ENCODE results near the gene POLE.

Gene POLE

GRCh38 chr12:132596016-132596415 lies 91.1 kb downstream of the POLE start:
- TF ChIP-seq REST (IDR thresholded peaks at IDR 0.05; ENCODE audit: low read depth) (no peak), MAX (IDR thresholded peaks at IDR 0.05) (no peak), USF1 (IDR thresholded peaks at IDR 0.05) (no peak), NFIC (IDR thresholded peaks at IDR 0.05) (no peak), YY1 (IDR thresholded peaks at IDR 0.05; ENCODE audit: low read depth) (no peak), FOXM1 (IDR thresholded peaks at IDR 0.05; ENCODE audit: borderline replicate concordance, low read depth) (no peak)

GRCh38 chr12:132595183-132595582 lies 92.0 kb downstream of the POLE start:
- no peak for TF ChIP-seq TAF1 (IDR thresholded peaks at IDR 0.05; ENCODE audit: low read depth)
- TF ChIP-seq ZBTB7A (IDR thresholded peaks at IDR 0.05; ENCODE audit: low read depth): no peak
- TF ChIP-seq EP300 (IDR thresholded peaks at IDR 0.05; ENCODE audit: borderline replicate concordance): no peak

- TF ChIP-seq CEBPB (IDR thresholded peaks at IDR 0.05): no peak
- TF ChIP-seq MAX (IDR thresholded peaks at IDR 0.05): peak; percentile 30; the same call in 1 of the 2 replicates
Observed at GRCh38 chr12:132593938-132594358, 93.2 kb downstream of the POLE start.

- TF ChIP-seq EGR1 (IDR thresholded peaks at IDR 0.05) (no peak), TCF12 (IDR thresholded peaks at IDR 0.05; ENCODE audit: low read depth) (no peak), EP300 (IDR thresholded peaks at IDR 0.05; ENCODE audit: borderline replicate concordance) (no peak), YY1 (IDR thresholded peaks at IDR 0.05; ENCODE audit: low read depth) (no peak), NFIC (IDR thresholded peaks at IDR 0.05) (no peak), RAD21 (IDR thresholded peaks at IDR 0.05; ENCODE audit: low read depth) (no peak), REST (IDR thresholded peaks at IDR 0.05; ENCODE audit: low read depth) (no peak), USF1 (IDR thresholded peaks at IDR 0.05) (no peak), ZBTB7A (IDR thresholded peaks at IDR 0.05; ENCODE audit: low read depth) (no peak), TAF1 (IDR thresholded peaks at IDR 0.05; ENCODE audit: low read depth) (no peak), MAX (IDR thresholded peaks at IDR 0.05) (no peak), CEBPB (IDR thresholded peaks at IDR 0.05) (no peak), TEAD4 (IDR thresholded peaks at IDR 0.05) (no peak), FOXM1 (IDR thresholded peaks at IDR 0.05; ENCODE audit: borderline replicate concordance, low read depth) (no peak), CREB1 (IDR thresholded peaks at IDR 0.05; ENCODE audit: low read depth) (no peak)
Observed at GRCh38 chr12:132593521-132593920, 93.6 kb downstream of the POLE start.

- TF ChIP-seq ZBTB7A (IDR thresholded peaks at IDR 0.05; ENCODE audit: low read depth) (no peak), FOXM1 (IDR thresholded peaks at IDR 0.05; ENCODE audit: borderline replicate concordance, low read depth) (no peak)
Observed at GRCh38 chr12:132593071-132593470, 94.1 kb downstream of the POLE start.

- TF ChIP-seq YY1 (IDR thresholded peaks at IDR 0.05; ENCODE audit: low read depth) (no peak), NFIC (IDR thresholded peaks at IDR 0.05) (no peak), TEAD4 (IDR thresholded peaks at IDR 0.05) (no peak), USF1 (IDR thresholded peaks at IDR 0.05) (no peak), CREB1 (IDR thresholded peaks at IDR 0.05; ENCODE audit: low read depth) (no peak), TAF1 (IDR thresholded peaks at IDR 0.05; ENCODE audit: low read depth) (no peak), REST (IDR thresholded peaks at IDR 0.05; ENCODE audit: low read depth) (no peak), EGR1 (IDR thresholded peaks at IDR 0.05) (no peak), RAD21 (IDR thresholded peaks at IDR 0.05; ENCODE audit: low read depth) (no peak), EP300 (IDR thresholded peaks at IDR 0.05; ENCODE audit: borderline replicate concordance) (no peak), CEBPB (IDR thresholded peaks at IDR 0.05) (no peak), TCF12 (IDR thresholded peaks at IDR 0.05; ENCODE audit: low read depth) (no peak), MAX (IDR thresholded peaks at IDR 0.05) (no peak), FOXM1 (IDR thresholded peaks at IDR 0.05; ENCODE audit: borderline replicate concordance, low read depth) (no peak), ZBTB7A (IDR thresholded peaks at IDR 0.05; ENCODE audit: low read depth) (no peak)
Observed at GRCh38 chr12:132592282-132592970, 94.7 kb downstream of the POLE start.

Measured in Ishikawa (cell line).